GM04503 (cell line): ENCODE measurements around the gene ABHD12.
"Not testable (repeated sequence)": the region's sequence is repeated elsewhere in the genome, so short reads cannot be mapped to it uniquely, and the experiment has no call there.

Experiments used
- DNase-seq: peaks from one replicate; pipeline ENCODE4 v3.0.0-alpha.2; 2012; ENCODE audit warnings: low read depth

Gene ABHD12

GRCh38 chr20:25353747-25354705 is 36.6 kb downstream of the ABHD12 start:
- no peak for DNase-seq

- no peak for DNase-seq
Measured at GRCh38 chr20:25353353-25353746, 37.3 kb downstream of the ABHD12 start.

DNA sequence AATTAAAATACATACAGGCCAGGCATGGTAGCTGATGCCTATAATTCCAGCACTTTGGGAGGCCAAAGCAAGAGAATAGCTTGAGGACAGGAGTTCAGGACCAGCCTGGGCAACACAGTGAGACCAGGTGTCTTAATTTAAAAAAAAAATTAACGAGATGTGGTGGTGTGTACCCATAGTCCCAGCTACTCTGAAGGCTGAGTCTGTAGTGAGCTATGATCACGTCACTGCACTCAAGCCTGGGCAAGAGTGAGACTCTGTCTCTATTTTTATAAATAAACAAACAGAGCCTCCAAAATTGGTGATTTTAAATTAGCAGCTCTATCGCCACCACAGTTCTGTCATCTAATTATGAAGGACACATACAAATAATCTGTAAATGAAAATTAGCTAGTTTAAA is 37.9 kb downstream of the ABHD12 start:
- no peak for DNase-seq

DNA sequence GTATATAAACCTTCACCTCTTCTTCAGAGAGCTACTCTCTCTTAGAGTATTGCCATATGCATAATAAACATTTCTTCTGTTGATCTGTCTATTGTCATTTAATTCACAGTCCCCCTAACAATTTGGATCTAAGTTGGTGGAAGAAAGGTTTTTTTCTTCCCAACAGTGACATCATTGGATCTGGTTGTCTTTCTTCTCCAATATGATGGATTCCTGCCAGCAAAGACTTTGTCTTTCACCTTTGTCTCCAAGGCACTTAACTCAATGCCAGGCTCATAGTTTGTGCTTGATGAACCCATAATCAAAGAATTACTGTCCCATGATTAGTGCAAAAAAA is 39.6 kb downstream of the ABHD12 start:
- DNase-seq, result no peak

DNA sequence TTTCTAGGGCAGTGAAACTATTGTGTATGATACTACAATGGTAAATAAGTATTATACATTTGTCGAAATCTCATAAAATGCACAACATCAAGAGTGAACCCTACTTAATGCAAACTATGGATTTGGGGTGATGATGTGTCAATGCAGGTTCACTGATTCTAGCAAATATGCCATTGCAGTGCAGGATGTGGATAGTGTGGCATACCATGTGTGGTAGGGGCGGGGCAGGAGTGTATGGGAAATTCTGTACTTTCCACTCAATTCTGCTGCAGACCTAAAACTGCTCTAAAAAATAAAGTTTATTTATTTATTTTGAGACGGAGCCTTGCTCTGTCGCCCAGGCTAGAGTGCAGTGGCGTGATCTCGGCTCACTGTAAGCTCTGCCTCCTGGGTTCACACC is 44.3 kb downstream of the ABHD12 start:
- no peak for DNase-seq

GRCh38 chr20:25345721-25346120 is 44.9 kb downstream of the ABHD12 start:
- no peak for DNase-seq

- DNase-seq, result no peak
Measured at GRCh38 chr20:25344634-25345033, 46.0 kb downstream of the ABHD12 start.

DNA sequence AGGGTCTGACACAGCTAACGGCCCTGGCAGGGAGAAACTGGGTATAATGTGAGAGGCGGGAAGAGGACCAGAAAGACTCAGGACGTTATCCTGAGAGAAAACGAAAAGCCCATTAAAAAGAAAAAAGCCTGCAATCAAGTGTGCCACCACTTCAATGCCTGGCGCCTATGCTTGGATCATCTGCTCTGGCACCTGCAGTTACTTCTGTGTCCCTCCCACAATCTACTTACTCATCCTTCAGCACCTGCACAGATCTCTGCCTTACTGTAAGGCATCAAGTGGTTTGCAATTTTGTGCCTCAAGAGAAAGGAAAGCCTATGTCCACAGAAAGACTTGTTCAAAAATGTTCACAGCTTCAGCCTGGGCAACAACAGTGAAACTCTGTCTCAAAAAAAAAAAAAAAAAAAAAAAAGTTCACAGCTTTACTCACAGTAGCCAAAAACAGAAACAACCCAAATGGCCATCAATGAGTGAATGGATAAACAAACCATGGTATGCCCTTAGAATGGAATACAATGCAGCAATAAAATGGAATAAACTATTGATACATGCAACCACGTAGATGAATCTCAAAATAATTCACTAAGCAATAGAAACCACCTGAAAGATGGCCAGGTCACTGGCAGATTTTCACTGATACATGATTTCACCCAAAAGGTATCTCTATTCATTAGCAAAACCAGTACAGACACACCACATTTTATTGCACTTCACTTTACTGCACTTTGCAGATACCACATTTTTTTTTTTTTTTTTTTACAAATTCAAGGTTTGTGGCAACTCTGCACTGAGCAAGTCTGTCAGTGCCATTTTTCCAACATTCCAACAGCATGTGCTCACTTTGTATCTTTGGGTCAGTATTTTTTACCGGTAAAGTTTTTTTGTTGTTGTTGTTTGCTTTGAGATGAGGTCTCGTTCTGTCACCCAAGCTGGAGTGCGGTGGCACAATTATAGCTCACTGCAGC is 48.6 kb downstream of the ABHD12 start:
- peak; percentile 35 for DNase-seq

GRCh38 chr20:25340380-25340779 is 50.3 kb downstream of the ABHD12 start:
- DNase-seq, result no peak

GRCh38 chr20:25339608-25340007 is 51.0 kb downstream of the ABHD12 start:
- no peak for DNase-seq

DNA sequence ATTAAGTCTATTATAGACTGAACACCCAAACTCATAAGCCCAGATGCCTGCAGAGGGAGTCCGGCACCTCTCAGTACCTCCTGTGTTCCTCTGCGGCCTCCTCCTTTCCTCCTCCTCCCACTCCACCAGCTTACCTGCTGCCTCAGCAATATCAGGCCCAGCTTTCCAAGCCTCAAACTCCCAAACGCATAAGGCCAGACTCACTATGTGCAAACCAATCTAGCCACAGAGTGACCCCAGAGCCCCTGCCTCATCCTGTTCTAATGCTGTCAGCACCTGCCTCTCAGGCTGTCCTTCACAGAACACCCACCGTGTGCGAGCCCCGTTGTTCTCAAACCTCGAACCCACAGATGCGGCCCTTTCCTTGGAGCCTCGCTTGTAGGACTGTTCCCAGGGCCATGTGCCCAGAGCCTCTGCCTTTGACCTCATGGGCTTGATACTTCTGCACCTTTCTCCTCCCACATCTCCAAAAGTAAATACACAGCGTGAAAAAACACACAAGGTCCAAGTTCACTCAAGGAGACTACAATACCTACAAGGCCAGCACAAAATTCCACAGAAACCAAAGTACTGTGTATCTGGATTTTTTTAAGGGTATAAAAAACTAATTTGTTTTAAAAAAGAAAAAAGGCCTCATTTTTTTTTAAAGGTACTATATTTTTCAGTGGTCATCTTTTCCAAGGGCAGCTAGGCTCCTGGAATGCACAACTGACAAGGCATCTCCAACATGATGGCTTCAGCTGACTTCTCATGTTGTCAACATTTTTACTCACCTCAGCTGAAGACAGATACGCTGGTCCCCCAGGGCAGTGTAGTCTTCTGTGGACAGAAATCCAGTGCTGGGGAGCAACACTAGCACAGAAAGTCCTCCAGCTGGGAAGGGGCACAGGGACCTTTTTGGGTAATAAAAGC is 52.3 kb downstream of the ABHD12 start:
- DNase-seq, result no peak

DNA sequence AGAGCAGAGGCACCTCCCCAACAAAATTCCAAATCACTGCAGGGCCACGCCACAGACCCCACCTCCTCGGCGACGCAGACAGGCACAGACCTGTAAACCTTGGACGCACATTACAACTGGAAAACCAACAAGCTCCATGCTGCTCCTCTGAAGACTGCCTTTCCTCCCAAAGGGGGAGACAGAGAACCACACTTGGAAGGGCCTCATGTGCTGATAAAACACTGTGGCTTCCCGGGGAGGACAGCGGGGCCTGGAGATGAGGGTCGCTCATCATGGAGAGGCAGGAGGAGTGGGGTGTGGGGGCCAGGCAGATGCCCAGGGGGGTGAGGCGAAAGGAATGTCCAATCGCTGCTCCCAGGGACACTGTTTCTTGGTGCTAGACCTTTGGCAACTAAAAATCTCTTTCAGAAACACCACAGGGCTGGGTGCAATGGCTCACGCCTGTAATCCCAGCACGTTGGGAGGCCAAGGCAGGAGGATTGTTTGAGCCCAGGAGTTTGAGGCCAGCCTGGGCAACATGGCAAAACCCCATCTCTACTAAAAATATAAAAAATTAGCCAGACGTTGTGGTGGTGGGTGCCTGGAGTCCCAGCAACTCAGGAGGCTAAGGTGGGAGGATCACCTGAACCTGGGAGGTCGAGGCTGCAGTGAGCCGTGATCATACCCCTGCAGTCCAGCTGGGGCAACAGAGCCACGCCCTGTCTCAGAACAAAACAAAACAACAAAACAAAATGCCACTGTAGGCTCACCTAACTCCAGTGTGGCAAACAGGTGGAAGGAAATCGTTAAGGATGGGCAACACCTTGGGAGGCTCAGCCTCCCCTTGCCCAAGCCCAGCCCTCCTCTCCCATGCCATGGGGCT is 53.8 kb downstream of the ABHD12 start:
- DNase-seq, result no peak

DNA sequence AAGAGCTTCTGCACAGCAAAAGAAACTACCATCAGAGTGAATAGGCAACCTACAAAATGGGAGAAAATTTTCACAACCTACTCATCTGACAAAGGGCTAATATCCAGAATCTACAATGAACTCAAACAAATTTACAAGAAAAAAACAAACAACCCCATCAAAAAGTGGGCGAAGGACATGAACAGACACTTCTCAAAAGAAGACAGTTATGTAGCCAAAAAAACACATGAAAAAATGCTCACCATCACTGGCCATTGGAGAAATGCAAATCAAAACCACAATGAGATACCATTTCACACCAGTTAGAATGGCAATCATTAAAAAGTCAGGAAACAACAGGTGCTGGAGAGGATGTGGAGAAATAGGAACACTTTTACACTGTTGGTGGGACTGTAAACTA is 55.7 kb downstream of the ABHD12 start:
- not testable (repeated sequence) for DNase-seq

DNA sequence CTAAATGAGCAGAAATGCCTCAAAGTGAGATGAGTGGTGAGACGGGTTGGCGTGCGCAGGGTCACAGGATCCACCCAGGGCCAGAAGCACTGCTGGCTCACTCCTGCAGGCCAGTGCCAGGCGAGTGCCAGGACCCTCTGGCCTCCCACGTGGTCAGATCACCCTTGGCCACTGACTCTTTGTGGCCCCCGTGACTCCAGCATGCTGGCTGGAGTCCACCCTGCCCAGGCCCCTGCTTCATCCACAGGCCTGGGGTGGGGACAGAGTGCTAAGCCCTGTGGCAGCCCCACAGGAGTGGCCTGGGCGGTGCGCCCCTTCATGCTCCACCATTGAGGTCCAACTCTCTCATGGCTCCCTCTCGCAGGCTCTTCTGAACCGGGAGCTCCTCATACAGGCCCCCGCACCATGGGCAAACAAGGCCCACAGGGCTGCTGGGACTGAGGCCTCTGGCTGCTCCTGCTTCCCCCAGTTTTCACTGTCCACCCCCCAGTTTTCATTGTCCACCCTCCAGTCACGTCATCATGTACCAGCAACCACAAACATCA is 61.6 kb downstream of the ABHD12 start:
- DNase-seq, result no peak

- no peak for DNase-seq
Measured at GRCh38 chr20:25327521-25328235, 63.0 kb downstream of the ABHD12 start.

DNA sequence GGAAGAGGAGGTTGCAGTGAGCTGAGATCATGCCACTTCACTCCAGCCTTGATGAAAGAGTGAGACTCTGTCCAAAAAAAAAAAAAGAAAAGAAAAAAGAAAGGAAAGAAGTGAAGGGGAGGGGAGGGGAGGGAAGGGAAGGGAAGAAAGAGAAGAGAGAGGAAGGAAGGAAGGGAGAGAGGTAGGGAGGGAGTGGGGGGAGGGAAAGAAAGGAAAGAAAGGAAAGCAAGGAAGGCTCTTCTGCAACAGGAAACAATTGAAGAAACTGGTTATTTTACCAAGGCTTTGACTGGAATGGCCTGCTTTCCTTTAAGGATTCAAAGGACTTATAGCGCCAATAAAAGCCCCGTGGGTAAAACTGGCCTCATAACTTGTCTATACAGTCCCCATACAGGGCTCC is 64.6 kb downstream of the ABHD12 start:
- DNase-seq, result no peak

GRCh38 chr20:25325073-25325472 is 65.6 kb downstream of the ABHD12 start:
- no peak for DNase-seq

DNA sequence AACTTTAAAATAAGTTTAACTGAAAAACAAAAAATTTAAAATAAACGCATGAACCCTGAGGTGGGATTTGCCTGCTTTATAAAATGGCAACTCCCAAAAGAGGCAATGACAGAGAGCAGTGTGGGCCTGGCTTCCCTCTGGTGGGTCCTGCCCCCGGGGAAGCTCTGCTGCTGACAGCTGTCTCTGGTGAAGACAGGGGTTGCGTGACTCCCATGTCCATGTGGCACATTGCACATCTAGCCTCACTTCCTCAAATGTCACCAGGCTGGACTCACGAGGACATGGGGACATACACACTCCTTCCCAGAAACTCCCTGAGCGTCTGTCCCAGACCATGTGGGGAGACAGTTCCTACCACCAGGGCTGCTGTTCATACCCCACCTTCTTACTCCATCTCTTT is 66.2 kb downstream of the ABHD12 start:
- DNase-seq, result no peak

GRCh38 chr20:25323496-25324246 is 67.0 kb downstream of the ABHD12 start:
- DNase-seq, result no peak
